Skin of body (tissue), 2 donors: ENCODE measurements around the gene BICRA. TPM values are rescaled to one million over a fixed set of nuclear protein-coding genes. Genes with fewer than 3 reads are reported as not detected.
"Not testable (repeated sequence)": the region's sequence is repeated elsewhere in the genome, so short reads cannot be mapped to it uniquely, and the experiment has no call there.

Experiments
- DNase-seq: peaks from one replicate; lab custom pipeline; 2025; lab: John Stamatoyannopoulos, UW
- total RNA-seq: library from RNA; depleted of rRNA; stranded (reverse); fragments of >200 nt; gene quantifications from one replicate; pipeline ENCODE4 v1.2.3, GENCODE V29; 2014

The BICRA gene
- 3.9 TPM for total RNA-seq

GRCh38 chr19:47608969-47609905 is at the start of gene BICRA:
TSS of gene BICRA (plus strand) at chr19:47609134. CDS start at chr19:47673575, 64,441 bp downstream.
- DNase-seq: peak; percentile 73

- DNase-seq: no peak
Observed at GRCh38 chr19:47560999-47561398, 47.9 kb upstream of the BICRA start.

- no peak for DNase-seq
Observed at GRCh38 chr19:47561440-47562057, 47.4 kb upstream of the BICRA start.

- no peak for DNase-seq
Observed at GRCh38 chr19:47564081-47564480, 44.9 kb upstream of the BICRA start.

- no peak for DNase-seq
Observed at GRCh38 chr19:47569331-47569730, 39.6 kb upstream of the BICRA start.

- no peak for DNase-seq
Observed at GRCh38 chr19:47572635-47573034, 36.3 kb upstream of the BICRA start.

GRCh38 chr19:47573071-47574026 is 35.6 kb upstream of the BICRA start, which contains the start of gene ZNF541:
TSS of gene ZNF541 (minus strand) at chr19:47573148. CDS start at chr19:47555856, 17,292 bp downstream.
- DNase-seq: no peak

- no peak for DNase-seq
Observed at GRCh38 chr19:47580397-47580796, 28.5 kb upstream of the BICRA start.

- no peak for DNase-seq
Observed at GRCh38 chr19:47581605-47582319, 27.2 kb upstream of the BICRA start.

GRCh38 chr19:47582320-47582909 is 26.5 kb upstream of the BICRA start:
- DNase-seq: no peak

GRCh38 chr19:47583161-47583560 is 25.8 kb upstream of the BICRA start:
- DNase-seq: not testable (repeated sequence)

GRCh38 chr19:47587295-47587694 is 21.6 kb upstream of the BICRA start:
- no peak for DNase-seq

GRCh38 chr19:47589824-47590223 is 19.1 kb upstream of the BICRA start:
- no peak for DNase-seq

- DNase-seq: no peak
Observed at GRCh38 chr19:47593860-47594259, 15.1 kb upstream of the BICRA start.

- no peak for DNase-seq
Observed at GRCh38 chr19:47595944-47596343, 13.0 kb upstream of the BICRA start.

GRCh38 chr19:47598407-47599349 is 10.3 kb upstream of the BICRA start:
- no peak for DNase-seq

GRCh38 chr19:47599671-47600245 is 9.2 kb upstream of the BICRA start:
- not testable (repeated sequence) for DNase-seq

- peak; percentile 99 for DNase-seq
Observed at GRCh38 chr19:47600246-47601179, 8.4 kb upstream of the BICRA start.
